ENCODE measurements around the gene PLAAT3. TPM values are rescaled to one million over a fixed set of nuclear protein-coding genes. Genes with fewer than 3 reads are reported as not detected.

Gene PLAAT3
- total and polyA plus RNA-seq, 2 of the 8 experiments (the other 6 are each of a cell fraction or from before 2014, with no cell fraction given) = 109 to 190 TPM

GRCh38 chr11:63564784-63565350, 49.4 kb downstream of the PLAAT3 start:
- no peak overlapping the region for H4K8ac ChIP-seq (ENCODE audit: extremely low read depth, insufficient read depth, low read length)
- H2AK5ac ChIP-seq (ENCODE audit: low read depth, low read length) = peak overlapping the region; percentile 2; the same call in 1 of the 2 replicates
- H3K9me3 ChIP-seq (ENCODE audit: insufficient read depth in 2 of 2, low read depth in 1 of 2, low read length in 1 of 2) = no peaks in the 10 kb centered on the region
- no peak overlapping the region; the same call in 1 of the 2 replicates for H3K27ac ChIP-seq (ENCODE audit: low read depth, low read length)
- H4K20me1 ChIP-seq (replicated peaks in 1 of 2; ENCODE audit: control insufficient read depth in 1 of 2, insufficient read depth in 2 of 2, low read length in 2 of 2) = no peaks in the 10 kb centered on the region
- H2BK120ac ChIP-seq (replicated peaks; ENCODE audit: low read depth, low read length) = no peak overlapping the region
- no peaks in the 10 kb centered on the region for H3K27me3 ChIP-seq (replicated peaks in 1 of 4; ENCODE audit: control insufficient read depth in 3 of 4, extremely low read depth in 1 of 4, insufficient read depth in 3 of 4, low read length in 3 of 4)
- ChIA-PET POLR2A (ENCODE audit: partially characterized antibody) (no interaction called here), CTCF (ENCODE audit: partially characterized antibody) (interaction anchor here (1.1 to 2.5 kb wide), 2 partner anchors 15 to 86 kb away, joined by 3 to 8 read pairs; no protein-coding TSS in a partner anchor)
- no peak for TF ChIP-seq TAF7 (optimal IDR thresholded peaks at IDR 0.05; ENCODE audit: borderline replicate concordance, low read depth, low read length)
- no peak for TF ChIP-seq FOSL1 (IDR thresholded peaks at IDR 0.05; ENCODE audit: insufficient read depth, low read depth, low read length)
- TF ChIP-seq NRF1 (IDR thresholded peaks at IDR 0.05; ENCODE audit: low read depth, low read length) = no peak
- no peak for TF ChIP-seq TCF12 (IDR thresholded peaks at IDR 0.05; ENCODE audit: low read depth, low read length)
- no peak for TF ChIP-seq SUZ12 (IDR thresholded peaks at IDR 0.05; ENCODE audit: low read length)
- TF ChIP-seq KDM4A (IDR thresholded peaks at IDR 0.05; ENCODE audit: low read depth, low read length, severe bottlenecking) = no peak
- TF ChIP-seq CBX8 (IDR thresholded peaks at IDR 0.05; ENCODE audit: borderline replicate concordance, low read depth, low read length) = no peak
- TF ChIP-seq KDM5A (IDR thresholded peaks at IDR 0.05; ENCODE audit: low read length) = no peak
- TF ChIP-seq GTF2F1 (IDR thresholded peaks at IDR 0.05; ENCODE audit: borderline replicate concordance, low read depth, low read length) = no peak
- no peak for TF ChIP-seq TAF1 (IDR thresholded peaks at IDR 0.05; ENCODE audit: low read depth, low read length)
- no peak for TF ChIP-seq EZH2 (IDR thresholded peaks at IDR 0.05; ENCODE audit: low read depth, low read length, severe bottlenecking)
- TF ChIP-seq RNF2 (IDR thresholded peaks at IDR 0.05; ENCODE audit: borderline replicate concordance, low read depth, low read length, missing control alignments, poor library complexity, severe bottlenecking) = no peak
- no peak for DNase-seq (ENCODE audit: low read depth in 1 of 2, low spot score in 2 of 2)
- H2BK12ac ChIP-seq (ENCODE audit: low read depth, low read length) = peak overlapping the region; percentile 1
- no peak overlapping the region for H3K23ac ChIP-seq (ENCODE audit: insufficient read length)
- WGBS, 2 experiments (ENCODE audit: extremely low coverage in 1 of 2, insufficient coverage in 1 of 2, insufficient read length in 1 of 2, insufficient replicate concordance in 2 of 2, low coverage in 1 of 2, low lambda C conversion rate in 2 of 2, missing lambda C conversion rate in 1 of 2) = 90% methylated on average over 4 of the region's 4 CpGs; no CpG with 5 or more reads in 1 of the 2 experiments
- H3K9ac ChIP-seq (replicated peaks in 1 of 4; ENCODE audit: extremely low read depth in 1 of 4, low read depth in 3 of 4, low read length in 3 of 4) = no peak overlapping the region
- H3K14ac ChIP-seq (ENCODE audit: insufficient read length) = no peak overlapping the region
- no peak overlapping the region for H2BK15ac ChIP-seq (ENCODE audit: low read length)
- peak overlapping the region; percentile 3; the same call in 1 of the 2 replicates for H2BK20ac ChIP-seq (ENCODE audit: low read length)
- H3K79me1 ChIP-seq (ENCODE audit: low read depth, low read length) = no peaks in the 10 kb centered on the region
- no peak overlapping the region for H3K4me2 ChIP-seq (ENCODE audit: insufficient read depth in 1 of 2, low read depth in 2 of 2, low read length in 2 of 2)
- no peak overlapping the region for H3K56ac ChIP-seq (replicated peaks; ENCODE audit: insufficient read length, low read depth, low read length)
- peak overlapping the region; percentile 12 for H4K91ac ChIP-seq (replicated peaks; ENCODE audit: insufficient read length, low read length)
- peaks cover 0 to 5% (median 3%) of the 10 kb centered on the region in 4 experiments; a peak in 3 of 7 replicates for H3K4me1 ChIP-seq (replicated peaks in 1 of 4; ENCODE audit: control insufficient read depth in 3 of 4, insufficient read depth in 4 of 4, low read length in 3 of 4)
- H3K4me3 ChIP-seq (ENCODE audit: extremely low read depth in 1 of 4, insufficient read depth in 2 of 4, low read depth in 3 of 4, low read length in 4 of 4) = no peak overlapping the region
- no peaks in the 10 kb centered on the region; the same call in 1 of the 2 replicates for H3K23me2 ChIP-seq (ENCODE audit: low read depth, low read length)
- H4K5ac ChIP-seq (ENCODE audit: insufficient read length, low read depth, low read length) = no peak overlapping the region
- peak overlapping the region; percentile 0; the same call in 1 of the 2 replicates for H2BK5ac ChIP-seq (ENCODE audit: low read depth, low read length)
- peak overlapping the region; percentile 47 for H3K4ac ChIP-seq (replicated peaks; ENCODE audit: insufficient read length, low read depth, low read length)
- no peak overlapping the region for H2AFZ ChIP-seq (ENCODE audit: low read length)
- no peak overlapping the region for H3K18ac ChIP-seq (ENCODE audit: extremely low read depth, low read length)
- no peak for FAIRE-seq
- H3K79me2 ChIP-seq (ENCODE audit: control insufficient read depth in 1 of 2, insufficient read depth in 2 of 2, low read length in 2 of 2) = no peaks in the 10 kb centered on the region
- H3K36me3 ChIP-seq (ENCODE audit: control insufficient read depth in 2 of 4, insufficient read depth in 4 of 4, low read length in 3 of 4) = no peaks in the 10 kb centered on the region
